Neural progenitor cell (in vitro differentiated cells): ENCODE results near the gene UBE3C. TPM values are rescaled to one million over a fixed set of nuclear protein-coding genes. Genes with fewer than 3 reads are reported as not detected.

Experiments used
- DNase-seq: peaks from one replicate; pipeline ENCODE4 v3.0.0-alpha.2; 2016; ENCODE audit warnings: low spot score
- H2AFZ ChIP-seq: fragments of 200-600 bp; sonication (generic); replicated peaks from 2 replicates; pipeline ENCODE4 v1.6.1; 2016; ENCODE audit warnings: antibody characterized with exemption
- H3F3A ChIP-seq: fragments of 200-600 bp; sonication (generic); 2 replicates; pipeline ENCODE4 v1.6.1; 2016; ENCODE audit warnings: antibody characterized with exemption, low read depth
- H3K27ac ChIP-seq: fragments of 200-600 bp; sonication (generic); 2 replicates; pipeline ENCODE4 v1.5.1; 2016; ENCODE audit warnings: mild to moderate bottlenecking
- H3K27me3 ChIP-seq: fragments of 200-600 bp; sonication (generic); 2 replicates; pipeline ENCODE4 v1.6.1; 2016; ENCODE audit warnings: mild to moderate bottlenecking, moderate library complexity
- H3K36me3 ChIP-seq: fragments of 200-600 bp; sonication (generic); 2 replicates; pipeline ENCODE4 v1.5.1; 2016
- H3K4me1 ChIP-seq: fragments of 200-600 bp; sonication (generic); 2 replicates; pipeline ENCODE4 v1.6.1; 2016; ENCODE audit warnings: mixed run types
- H3K4me2 ChIP-seq: fragments of 200-600 bp; sonication (generic); 2 replicates; pipeline ENCODE4 v1.6.1; 2016
- H3K4me3 ChIP-seq: fragments of 200-600 bp; sonication (generic); 2 replicates; pipeline ENCODE4 v1.5.1; 2016
- H3K79me2 ChIP-seq: fragments of 200-600 bp; sonication (generic); 2 replicates; pipeline ENCODE4 v1.6.1; 2016; ENCODE audit warnings: low read depth
- H3K9ac ChIP-seq: fragments of 200-600 bp; sonication (generic); 2 replicates; pipeline ENCODE4 v1.6.1; 2016
- H3K9me3 ChIP-seq: fragments of 200-600 bp; sonication (generic); 2 replicates; pipeline ENCODE4 v1.5.1; 2016; ENCODE audit warnings: low read depth
- H4K20me1 ChIP-seq: fragments of 200-600 bp; sonication (generic); 2 replicates; pipeline ENCODE4 v1.6.1; 2016; ENCODE audit warnings: low read depth
- H3K27ac Mint-ChIP-seq: 3 replicates; pipeline ENCODE4 v1.8.0; 2021; ENCODE audit warnings: mixed read lengths
- H3K27me3 Mint-ChIP-seq: 2 replicates; pipeline ENCODE4 v1.8.0; 2022; ENCODE audit warnings: low read depth, mild to moderate bottlenecking, inconsistent platforms, moderate library complexity, mixed read lengths; ENCODE audit not compliant: insufficient read depth
- H3K36me3 Mint-ChIP-seq: 3 replicates; pipeline ENCODE4 v1.8.0; 2021; ENCODE audit warnings: mixed read lengths
- H3K4me1 Mint-ChIP-seq: 3 replicates; pipeline ENCODE4 v1.8.0; 2021; ENCODE audit warnings: mixed read lengths
- H3K4me3 Mint-ChIP-seq: 3 replicates; pipeline ENCODE4 v1.8.0; 2021; ENCODE audit warnings: mild to moderate bottlenecking, moderate library complexity, mixed read lengths
- H3K9me3 Mint-ChIP-seq: 3 replicates; pipeline ENCODE4 v1.8.0; 2020; ENCODE audit warnings: mixed read lengths
- CTCF ChIP-seq: fragments of 200-600 bp; sonication (generic); IDR thresholded peaks from 2 replicates; pipeline ENCODE4 v1.5.1; 2017; ENCODE audit warnings: antibody characterized with exemption, mild to moderate bottlenecking
- EZH2 ChIP-seq: fragments of 200-600 bp; sonication (generic); IDR thresholded peaks from 2 replicates; pipeline ENCODE4 v1.6.1; 2017; ENCODE audit warnings: antibody characterized with exemption, mild to moderate bottlenecking, moderate library complexity
- EZH2phosphoT487 ChIP-seq: fragments of 200-600 bp; sonication (generic); IDR thresholded peaks from 2 replicates; pipeline ENCODE4 v1.6.1; 2017; ENCODE audit warnings: antibody characterized with exemption
- total RNA-seq: library from RNA; depleted of rRNA; stranded (reverse); fragments of >200 nt; gene quantifications from 2 replicates; pipeline ENCODE4 v1.2.3, GENCODE V29; 2015; ENCODE audit warnings: low replicate concordance

UBE3C gene
- total RNA-seq, 1 donor from 2014 or later = 65.9 TPM

DNA sequence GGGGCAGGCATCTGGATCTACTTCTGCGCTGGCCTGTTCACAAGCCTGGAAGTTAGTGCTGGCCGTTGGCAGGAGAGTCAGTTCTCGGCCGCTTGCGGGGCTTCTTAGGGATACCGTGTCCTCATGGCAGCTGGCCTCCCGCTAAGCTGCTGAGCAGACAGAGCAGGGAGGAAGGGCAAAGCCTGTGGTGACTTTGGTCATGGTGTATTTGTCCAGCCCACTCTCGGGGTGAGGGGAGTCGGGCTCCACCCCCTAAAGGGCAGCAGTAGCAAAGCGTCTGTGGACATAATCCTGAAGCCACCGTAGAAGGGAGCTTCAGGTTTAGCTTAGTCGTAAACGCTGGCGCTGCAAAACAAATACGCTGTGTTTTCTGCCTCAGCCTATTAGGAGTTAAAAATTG, 12.2 kb downstream of the UBE3C start:
- no peaks in the 10 kb centered on the region for H3K36me3 ChIP-seq
- peak overlapping the region; percentile 64 for H3K4me2 ChIP-seq
- H3K27ac ChIP-seq = no peak overlapping the region
- peak overlapping the region; percentile 61 for H3K27ac Mint-ChIP-seq
- no peak overlapping the region for H3K9ac ChIP-seq
- H3F3A ChIP-seq = peaks cover 14% of the 10 kb centered on the region
- H3K9me3 Mint-ChIP-seq = peaks cover 3% of the 10 kb centered on the region
- no peak overlapping the region for H3K4me3 ChIP-seq
- H4K20me1 ChIP-seq = peaks cover 100% of the 10 kb centered on the region
- H3K36me3 Mint-ChIP-seq = peaks cover 24% of the 10 kb centered on the region
- peaks cover 17% of the 10 kb centered on the region for H3K4me1 ChIP-seq
- TF ChIP-seq CTCF = no peak
- no peak for TF ChIP-seq EZH2
- no peak for TF ChIP-seq EZH2phosphoT487
- peaks cover 28% of the 10 kb centered on the region for H3K4me1 Mint-ChIP-seq
- H3K27me3 ChIP-seq = no peaks in the 10 kb centered on the region
- H3K79me2 ChIP-seq = peaks cover 100% of the 10 kb centered on the region
- H3K27me3 Mint-ChIP-seq = peaks cover 2% of the 10 kb centered on the region
- H2AFZ ChIP-seq = no peak overlapping the region
- peak; percentile 67 for DNase-seq
- H3K4me3 Mint-ChIP-seq = peak overlapping the region; percentile 50
- no peaks in the 10 kb centered on the region for H3K9me3 ChIP-seq

- TF ChIP-seq EZH2phosphoT487 (no peak), CTCF (no peak), EZH2 (no peak)
- Mint-ChIP-seq H3K27me3 (peaks cover 2% of the 10 kb centered on the region), H3K27ac (peak overlapping the region; percentile 42), H3K4me3 (no peak overlapping the region), H3K36me3 (peaks cover 16% of the 10 kb centered on the region), H3K9me3 (peaks cover 2% of the 10 kb centered on the region), H3K4me1 (peaks cover 30% of the 10 kb centered on the region)
- Histone ChIP-seq H3K79me2 (peaks cover 100% of the 10 kb centered on the region), H3K9ac (no peak overlapping the region), H4K20me1 (peaks cover 100% of the 10 kb centered on the region), H3K36me3 (no peaks in the 10 kb centered on the region), H2AFZ (no peak overlapping the region), H3K4me1 (peaks cover 17% of the 10 kb centered on the region), H3K27ac (no peak overlapping the region), H3K4me3 (no peak overlapping the region), H3K27me3 (no peaks in the 10 kb centered on the region), H3K9me3 (no peaks in the 10 kb centered on the region), H3K4me2 (no peak overlapping the region), H3F3A (peaks cover 14% of the 10 kb centered on the region)
- peak; percentile 18 for DNase-seq
These were observed 13.1 kb downstream of the UBE3C start for GRCh38 chr7:157151626-157152339.

DNA sequence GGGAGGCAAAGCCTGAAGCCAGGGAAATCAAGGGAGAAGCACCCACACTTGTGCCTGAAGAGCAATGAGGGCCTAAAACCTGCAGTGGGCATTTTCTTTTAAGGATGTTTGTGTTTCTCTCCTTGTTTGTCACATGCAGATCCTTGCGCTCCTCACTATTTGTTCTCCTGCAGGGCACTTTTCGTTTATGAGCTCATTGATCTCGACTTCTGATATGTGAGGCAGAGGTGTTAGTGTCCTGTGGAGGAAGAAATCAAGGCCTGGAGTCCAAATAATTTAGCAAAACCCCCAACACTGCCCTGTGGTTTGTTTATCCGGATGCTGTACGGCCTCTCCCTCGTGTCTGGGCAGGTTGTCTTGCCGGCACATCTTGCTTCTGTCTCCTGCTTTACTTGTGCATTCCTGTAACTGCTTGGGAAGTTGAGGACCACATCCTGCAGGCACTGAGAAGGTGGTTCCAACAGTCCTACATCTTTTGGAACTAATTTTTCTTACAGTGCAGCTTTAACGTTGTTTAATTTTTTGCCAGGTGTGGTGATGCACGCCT, 13.7 kb downstream of the UBE3C start:
- H3K36me3 ChIP-seq = no peaks in the 10 kb centered on the region
- peaks cover 98% of the 10 kb centered on the region for H4K20me1 ChIP-seq
- H3K4me2 ChIP-seq = no peak overlapping the region
- no peak overlapping the region for H3K27ac ChIP-seq
- no peak overlapping the region for H2AFZ ChIP-seq
- H3K4me3 ChIP-seq = no peak overlapping the region
- no peak for DNase-seq
- Mint-ChIP-seq H3K9me3 (no peaks in the 10 kb centered on the region), H3K4me3 (no peak overlapping the region), H3K4me1 (peaks cover 30% of the 10 kb centered on the region), H3K27me3 (peaks cover 2% of the 10 kb centered on the region), H3K36me3 (peaks cover 10% of the 10 kb centered on the region), H3K27ac (no peak overlapping the region)
- H3F3A ChIP-seq = peaks cover 17% of the 10 kb centered on the region
- H3K9me3 ChIP-seq = no peaks in the 10 kb centered on the region
- H3K9ac ChIP-seq = no peak overlapping the region
- TF ChIP-seq EZH2 (no peak), EZH2phosphoT487 (no peak)
- H3K27me3 ChIP-seq = no peaks in the 10 kb centered on the region
- peaks cover 100% of the 10 kb centered on the region for H3K79me2 ChIP-seq
- peaks cover 19% of the 10 kb centered on the region for H3K4me1 ChIP-seq

DNA sequence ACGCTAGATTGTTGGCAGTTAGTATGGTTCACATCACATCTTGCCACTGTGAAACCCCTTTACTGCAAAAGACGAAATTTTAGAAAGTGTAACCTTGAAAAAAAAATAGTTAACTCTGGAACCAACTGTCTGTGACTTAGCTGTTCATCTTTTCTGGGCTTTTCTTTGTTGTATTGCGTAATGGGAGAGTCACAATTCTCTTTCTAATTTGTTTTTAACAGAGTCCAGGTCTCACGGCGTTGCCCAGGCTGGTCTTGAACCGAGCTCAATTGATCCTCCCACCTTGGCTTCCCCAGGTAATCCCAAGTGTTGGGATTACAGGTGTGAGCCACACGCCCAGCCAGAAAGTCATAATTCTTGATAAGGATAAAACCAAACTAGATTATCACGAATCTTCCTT, 14.5 kb downstream of the UBE3C start:
- no peaks in the 10 kb centered on the region for H3K27me3 ChIP-seq
- Mint-ChIP-seq H3K36me3 (peaks cover 6% of the 10 kb centered on the region), H3K27ac (no peak overlapping the region), H3K4me1 (peaks cover 33% of the 10 kb centered on the region), H3K9me3 (no peaks in the 10 kb centered on the region), H3K27me3 (peaks cover 2% of the 10 kb centered on the region), H3K4me3 (no peak overlapping the region)
- H3K79me2 ChIP-seq = peaks cover 100% of the 10 kb centered on the region
- H3K9me3 ChIP-seq = no peaks in the 10 kb centered on the region
- no peak overlapping the region for H3K9ac ChIP-seq
- peaks cover 24% of the 10 kb centered on the region for H3K4me1 ChIP-seq
- no peak overlapping the region for H3K27ac ChIP-seq
- peaks cover 24% of the 10 kb centered on the region for H3F3A ChIP-seq
- peaks cover 98% of the 10 kb centered on the region for H4K20me1 ChIP-seq
- DNase-seq = no peak
- no peaks in the 10 kb centered on the region for H3K36me3 ChIP-seq
- H2AFZ ChIP-seq = no peak overlapping the region
- no peak overlapping the region for H3K4me3 ChIP-seq
- TF ChIP-seq EZH2phosphoT487 = no peak
- TF ChIP-seq EZH2 = no peak
- TF ChIP-seq CTCF = no peak
- no peak overlapping the region for H3K4me2 ChIP-seq
